ENCODE results near the gene CMTM7. TPM values are rescaled to one million over a fixed set of nuclear protein-coding genes. Genes with fewer than 3 reads are reported as not detected.
A peak's percentile ranks its signal among the peaks of the same experiment; 100 is the strongest.

CMTM7 gene
- polyA plus RNA-seq, 3 donors: 100 to 148 (median 146) TPM

DNA sequence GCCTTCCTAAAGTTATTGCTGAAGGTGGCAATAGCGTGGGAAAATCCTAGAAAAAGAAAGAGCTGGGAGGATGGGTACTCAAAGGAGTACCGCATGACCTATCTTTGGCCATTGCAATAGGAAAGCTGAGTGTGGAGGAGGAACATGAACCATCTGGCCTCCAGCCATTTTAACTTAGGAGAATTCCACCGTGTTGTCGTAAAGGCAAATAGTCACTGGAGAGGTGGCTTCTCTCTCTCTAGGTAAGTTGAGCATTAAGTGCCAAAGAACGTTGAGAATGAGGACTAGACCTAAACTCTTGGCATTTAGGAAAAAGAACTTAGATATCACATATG lies 16.1 kb upstream of the CMTM7 start:
- no peaks in the 10 kb centered on the region for H3K9me3 ChIP-seq (replicated peaks in 1 of 2; ENCODE audit: control insufficient read depth in 1 of 2, insufficient read depth in 1 of 2, low read length in 2 of 2)
- TF ChIP-seq, protein P1, sequence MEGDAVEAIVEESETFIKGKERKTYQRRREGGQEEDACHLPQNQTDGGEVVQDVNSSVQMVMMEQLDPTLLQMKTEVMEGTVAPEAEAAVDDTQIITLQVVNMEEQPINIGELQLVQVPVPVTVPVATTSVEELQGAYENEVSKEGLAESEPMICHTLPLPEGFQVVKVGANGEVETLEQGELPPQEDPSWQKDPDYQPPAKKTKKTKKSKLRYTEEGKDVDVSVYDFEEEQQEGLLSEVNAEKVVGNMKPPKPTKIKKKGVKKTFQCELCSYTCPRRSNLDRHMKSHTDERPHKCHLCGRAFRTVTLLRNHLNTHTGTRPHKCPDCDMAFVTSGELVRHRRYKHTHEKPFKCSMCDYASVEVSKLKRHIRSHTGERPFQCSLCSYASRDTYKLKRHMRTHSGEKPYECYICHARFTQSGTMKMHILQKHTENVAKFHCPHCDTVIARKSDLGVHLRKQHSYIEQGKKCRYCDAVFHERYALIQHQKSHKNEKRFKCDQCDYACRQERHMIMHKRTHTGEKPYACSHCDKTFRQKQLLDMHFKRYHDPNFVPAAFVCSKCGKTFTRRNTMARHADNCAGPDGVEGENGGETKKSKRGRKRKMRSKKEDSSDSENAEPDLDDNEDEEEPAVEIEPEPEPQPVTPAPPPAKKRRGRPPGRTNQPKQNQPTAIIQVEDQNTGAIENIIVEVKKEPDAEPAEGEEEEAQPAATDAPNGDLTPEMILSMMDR (IDR thresholded peaks at IDR 0.05): no peak
- H3K79me2 ChIP-seq (ENCODE audit: insufficient read depth, low read length): no peaks in the 10 kb centered on the region
- no peak overlapping the region for H2AFZ ChIP-seq (ENCODE audit: insufficient read depth, low read depth, low read length, poor library complexity, severe bottlenecking)
- Mint-ChIP-seq H3K27me3 (ENCODE audit: low read depth in 3 of 3) (peaks cover 0 to 5% (median 3%) of the 10 kb centered on the region in 3 donors), H3K36me3 (no peaks in the 10 kb centered on the region), H3K9me3 (no peaks in the 10 kb centered on the region), H3K27ac (peak overlapping the region in 1 of 7 donors; percentile 53), H3K4me3 (no peak overlapping the region), H3K4me1 (peaks cover 16% of the 10 kb centered on the region)
- no peak overlapping the region for H3K27ac ChIP-seq (ENCODE audit: low read depth in 1 of 2, low read length in 2 of 2)
- H3K4me2 ChIP-seq (replicated peaks; ENCODE audit: extremely low read depth, low read length, poor library complexity, severe bottlenecking): no peak overlapping the region
- no peak overlapping the region for H3K9ac ChIP-seq (ENCODE audit: insufficient read depth, low read length, poor library complexity, severe bottlenecking)
- no peak for DNase-seq
- no peak overlapping the region for H3K4me3 ChIP-seq (replicated peaks in 1 of 3; ENCODE audit: low read depth in 2 of 3, low read length in 3 of 3)
- H4K20me1 ChIP-seq (ENCODE audit: insufficient read depth, low read length): no peaks in the 10 kb centered on the region
- peaks cover 4 to 6% of the 10 kb centered on the region in 2 donors for H3K4me1 ChIP-seq (ENCODE audit: control insufficient read depth in 1 of 2, insufficient read depth in 2 of 2, low read length in 2 of 2)
- no peaks in the 10 kb centered on the region for H3K27me3 ChIP-seq (ENCODE audit: control insufficient read depth in 2 of 2, insufficient read depth in 2 of 2, low read length in 2 of 2)
- intact Hi-C loops (cut with micrococcal nuclease): loop anchor here in 1 of 2 donors (5.0 to 10.0 kb wide), 3 partner anchors 59 to 289 kb away; no protein-coding TSS in a partner anchor
- H3K36me3 ChIP-seq (replicated peaks in 1 of 2; ENCODE audit: control insufficient read depth in 1 of 2, insufficient read depth in 2 of 2, low read length in 2 of 2): no peaks in the 10 kb centered on the region
- 100% methylated on average over 2 of the region's 5 CpGs for WGBS (ENCODE audit: insufficient coverage)

GRCh38 chr3:32376115-32376514 lies 15.5 kb upstream of the CMTM7 start:
- no peak for DNase-seq
- Histone ChIP-seq H3K4me2 (replicated peaks; ENCODE audit: extremely low read depth, low read length, poor library complexity, severe bottlenecking) (no peak overlapping the region), H3K9ac (ENCODE audit: insufficient read depth, low read length, poor library complexity, severe bottlenecking) (no peak overlapping the region), H3K79me2 (ENCODE audit: insufficient read depth, low read length) (no peaks in the 10 kb centered on the region), H3K27me3 (ENCODE audit: control insufficient read depth in 2 of 2, insufficient read depth in 2 of 2, low read length in 2 of 2) (no peaks in the 10 kb centered on the region), H4K20me1 (ENCODE audit: insufficient read depth, low read length) (no peaks in the 10 kb centered on the region), H3K4me3 (replicated peaks in 1 of 3; ENCODE audit: low read depth in 2 of 3, low read length in 3 of 3) (no peak overlapping the region), H3K9me3 (replicated peaks in 1 of 2; ENCODE audit: control insufficient read depth in 1 of 2, insufficient read depth in 1 of 2, low read length in 2 of 2) (no peaks in the 10 kb centered on the region), H3K4me1 (ENCODE audit: control insufficient read depth in 1 of 2, insufficient read depth in 2 of 2, low read length in 2 of 2) (peaks cover 4 to 6% of the 10 kb centered on the region in 2 donors), H3K36me3 (replicated peaks in 1 of 2; ENCODE audit: control insufficient read depth in 1 of 2, insufficient read depth in 2 of 2, low read length in 2 of 2) (no peaks in the 10 kb centered on the region), H2AFZ (ENCODE audit: insufficient read depth, low read depth, low read length, poor library complexity, severe bottlenecking) (no peak overlapping the region), H3K27ac (ENCODE audit: low read depth in 1 of 2, low read length in 2 of 2) (no peak overlapping the region)
- Mint-ChIP-seq H3K27ac (no peak overlapping the region), H3K4me1 (peaks cover 16% of the 10 kb centered on the region), H3K4me3 (no peak overlapping the region), H3K36me3 (no peaks in the 10 kb centered on the region), H3K9me3 (no peaks in the 10 kb centered on the region), H3K27me3 (ENCODE audit: low read depth in 3 of 3) (peaks cover 0 to 5% (median 2%) of the 10 kb centered on the region in 3 donors)
- intact Hi-C loops (cut with micrococcal nuclease): loop anchor here (2.0 to 10.0 kb wide), 4 partner anchors 59 to 289 kb away; no protein-coding TSS in a partner anchor
- TF ChIP-seq, protein P1 (IDR thresholded peaks at IDR 0.05): no peak
- WGBS (ENCODE audit: insufficient coverage): no CpG with 5 or more reads among the region's 2 CpGs
